Lung microvascular endothelial cell (primary cell): ENCODE measurements around the gene MYO18B. TPM values are rescaled to one million over a fixed set of nuclear protein-coding genes. Genes with fewer than 3 reads are reported as not detected.

Experiments used
- DNase-seq, 2 donors: peaks; one replicate each; pipeline versions ENCODE4 v3.0.0 to v3.0.0-alpha.2; 2010; ENCODE audit warnings: low read depth in 2 of 2
- total RNA-seq: library from RNA; depleted of rRNA; stranded (reverse); fragments of >200 nt; gene quantifications from 2 replicates; pipeline ENCODE4 v1.2.1, GENCODE V29; 2014

Gene MYO18B
- total RNA-seq, 1 donor from 2014 or later, result not detected

- DNase-seq, result no peak
These were observed 154.1 kb downstream of the MYO18B start for GRCh38 chr22:25896098-25896497.

GRCh38 chr22:25896592-25896991 is 154.6 kb downstream of the MYO18B start:
- DNase-seq, result no peak

GRCh38 chr22:25898707-25899365 is 156.8 kb downstream of the MYO18B start:
- DNase-seq, result peak in 1 of 2 donors; percentile 6

GRCh38 chr22:25899566-25899965 is 157.6 kb downstream of the MYO18B start:
- DNase-seq, result no peak

- DNase-seq, result no peak
These were observed 158.4 kb downstream of the MYO18B start for GRCh38 chr22:25900390-25900789.

GRCh38 chr22:25900880-25901279 is 158.9 kb downstream of the MYO18B start:
- no peak for DNase-seq

- no peak for DNase-seq
These were observed 160.4 kb downstream of the MYO18B start for GRCh38 chr22:25902402-25902801.

GRCh38 chr22:25903294-25903693 is 161.3 kb downstream of the MYO18B start:
- DNase-seq, result no peak

GRCh38 chr22:25908212-25908611 is 166.2 kb downstream of the MYO18B start:
- DNase-seq, result no peak

- no peak for DNase-seq
These were observed 166.8 kb downstream of the MYO18B start for GRCh38 chr22:25908755-25909154.

GRCh38 chr22:25909614-25910387 is 167.8 kb downstream of the MYO18B start:
- DNase-seq, result no peak

GRCh38 chr22:25911243-25911972 is 169.4 kb downstream of the MYO18B start:
- no peak for DNase-seq

GRCh38 chr22:25919452-25919851 is 177.5 kb downstream of the MYO18B start:
- no peak for DNase-seq

- DNase-seq, result no peak
These were observed 180.2 kb downstream of the MYO18B start for GRCh38 chr22:25922141-25922540.

GRCh38 chr22:25923914-25924313 is 181.9 kb downstream of the MYO18B start:
- no peak for DNase-seq

- DNase-seq, result no peak
These were observed 186.1 kb downstream of the MYO18B start for GRCh38 chr22:25928038-25928437.

GRCh38 chr22:25929321-25929878 is 187.4 kb downstream of the MYO18B start:
- DNase-seq, result no peak

GRCh38 chr22:25930083-25930482 is 188.1 kb downstream of the MYO18B start:
- DNase-seq, result no peak

GRCh38 chr22:25930788-25931310 is 188.9 kb downstream of the MYO18B start:
- DNase-seq, result no peak

GRCh38 chr22:25933158-25933788 is 191.3 kb downstream of the MYO18B start:
- no peak for DNase-seq
